GM06990 (cell line): Measurements from ENCODE around the gene SSTR1.

Source experiments
- DNase-seq: peaks from one replicate; pipeline ENCODE4 v3.0.0-alpha.2; 2011; ENCODE audit not compliant: insufficient read length; ENCODE audit errors: extremely low read depth
- H3K27me3 ChIP-seq: replicated peaks from 2 replicates; pipeline ENCODE4 v1.6.0; 2011; ENCODE audit warnings: low read length; ENCODE audit not compliant: control insufficient read depth, insufficient read depth
- H3K36me3 ChIP-seq: 2 replicates; pipeline ENCODE4 v1.5.1; 2011; ENCODE audit warnings: low read length; ENCODE audit not compliant: control insufficient read depth, insufficient read depth
- H3K4me3 ChIP-seq: replicated peaks from 2 replicates; pipeline ENCODE4 v1.5.1; 2011; ENCODE audit warnings: low read depth, mild to moderate bottlenecking, control low read depth, low read length
- CTCF ChIP-seq: IDR thresholded peaks from 2 replicates; pipeline ENCODE4 v1.5.1; 2011; ENCODE audit warnings: low read length, control low read depth, mild to moderate bottlenecking, inconsistent platforms; ENCODE audit not compliant: insufficient read depth, poor library complexity, severe bottlenecking

The SSTR1 gene

GRCh38 chr14:38208618-38209562, 1.2 kb downstream of the SSTR1 start:
- DNase-seq: no peak
- H3K27me3 ChIP-seq: no peaks in the 10 kb centered on the region
- H3K36me3 ChIP-seq: no peaks in the 10 kb centered on the region
- TF ChIP-seq CTCF: no peak
- no peak overlapping the region for H3K4me3 ChIP-seq

- H3K27me3 ChIP-seq: no peaks in the 10 kb centered on the region
- no peak for TF ChIP-seq CTCF
- H3K4me3 ChIP-seq: no peak overlapping the region
- no peak for DNase-seq
- no peaks in the 10 kb centered on the region for H3K36me3 ChIP-seq
Observed at GRCh38 chr14:38209572-38210557, 2.2 kb downstream of the SSTR1 start.

GRCh38 chr14:38210587-38211216, 3.0 kb downstream of the SSTR1 start:
- no peak for DNase-seq
- H3K36me3 ChIP-seq: no peaks in the 10 kb centered on the region
- H3K4me3 ChIP-seq: no peak overlapping the region
- TF ChIP-seq CTCF: no peak
- H3K27me3 ChIP-seq: no peaks in the 10 kb centered on the region

- Histone ChIP-seq H3K36me3 (no peaks in the 10 kb centered on the region), H3K27me3 (no peaks in the 10 kb centered on the region), H3K4me3 (no peak overlapping the region)
- TF ChIP-seq CTCF: no peak
- no peak for DNase-seq
Observed at GRCh38 chr14:38211255-38211735, 3.6 kb downstream of the SSTR1 start.

- no peak for TF ChIP-seq CTCF
- H3K27me3 ChIP-seq: no peaks in the 10 kb centered on the region
- no peaks in the 10 kb centered on the region for H3K36me3 ChIP-seq
- H3K4me3 ChIP-seq: no peak overlapping the region
- no peak for DNase-seq
Observed at GRCh38 chr14:38212111-38212510, 4.4 kb downstream of the SSTR1 start.
